Mesendoderm (in vitro differentiated cells): Measurements from ENCODE around the gene ADGRD1.
"Not testable (repeated sequence)": the region's sequence is repeated elsewhere in the genome, so short reads cannot be mapped to it uniquely, and the experiment has no call there.

ENCODE experiments used
- DNase-seq: peaks from one replicate; pipeline ENCODE4 v3.0.0; 2013
- H2AK5ac ChIP-seq: 2 replicates; pipeline ENCODE4 v1.6.1; 2013; ENCODE audit warnings: low read length, inconsistent platforms
- H2BK120ac ChIP-seq: 2 replicates; pipeline ENCODE4 v1.6.1; 2013; ENCODE audit warnings: low read depth, mild to moderate bottlenecking, low read length, moderate library complexity, mixed read lengths
- H2BK15ac ChIP-seq: replicated peaks from 2 replicates; pipeline ENCODE4 v1.6.1; 2013; ENCODE audit warnings: low read depth, mild to moderate bottlenecking, moderate library complexity
- H2BK5ac ChIP-seq: 2 replicates; pipeline ENCODE4 v1.6.1; 2013; ENCODE audit warnings: low read length, inconsistent platforms
- H3K18ac ChIP-seq: 2 replicates; pipeline ENCODE4 v1.6.1; 2013; ENCODE audit warnings: mild to moderate bottlenecking, low read length, mixed read lengths
- H3K23ac ChIP-seq: one replicate; pipeline ENCODE4 v1.6.1; 2013; ENCODE audit warnings: low read length
- H3K27ac ChIP-seq: 2 replicates; pipeline ENCODE4 v1.5.1; 2013; ENCODE audit warnings: low read depth, mild to moderate bottlenecking, inconsistent platforms, low read length, moderate library complexity
- H3K27me3 ChIP-seq: 2 replicates; pipeline ENCODE4 v1.6.1; 2013; ENCODE audit warnings: low read length, control low read depth, mild to moderate bottlenecking, inconsistent platforms; ENCODE audit not compliant: insufficient read depth, poor library complexity
- H3K36me3 ChIP-seq: 2 replicates; pipeline ENCODE4 v1.6.1; 2013; ENCODE audit warnings: low read length, inconsistent platforms; ENCODE audit not compliant: control insufficient read depth, insufficient read depth
- H3K4ac ChIP-seq: one replicate; pipeline ENCODE4 v1.6.1; 2013; ENCODE audit warnings: low read depth, mild to moderate bottlenecking, low read length, moderate library complexity
- H3K4me1 ChIP-seq: 2 replicates; pipeline ENCODE4 v1.6.1; 2013; ENCODE audit warnings: low read depth, low read length, inconsistent platforms; ENCODE audit not compliant: control insufficient read depth
- H3K4me2 ChIP-seq: 2 replicates; pipeline ENCODE4 v1.6.1; 2013; ENCODE audit warnings: low read length
- H3K4me3 ChIP-seq: 2 replicates; pipeline ENCODE4 v1.5.1; 2013; ENCODE audit warnings: mild to moderate bottlenecking, low read length
- H3K56ac ChIP-seq: one replicate; pipeline ENCODE4 v1.6.1; 2013; ENCODE audit warnings: low read length
- H3K79me1 ChIP-seq: 2 replicates; pipeline ENCODE4 v1.6.1; 2013; ENCODE audit warnings: low read length, inconsistent platforms
- H3K79me2 ChIP-seq: 2 replicates; pipeline ENCODE4 v1.6.1; 2013; ENCODE audit warnings: mild to moderate bottlenecking, low read length; ENCODE audit not compliant: control insufficient read depth, insufficient read depth
- H3K9ac ChIP-seq: 2 replicates; pipeline ENCODE4 v1.6.1; 2013; ENCODE audit warnings: low read length, inconsistent platforms
- H4K5ac ChIP-seq: one replicate; pipeline ENCODE4 v1.6.1; 2013; ENCODE audit warnings: low read length
- H4K8ac ChIP-seq: one replicate; pipeline ENCODE4 v1.6.1; 2013; ENCODE audit warnings: low read depth, mild to moderate bottlenecking, control low read depth, low read length, moderate library complexity
- WGBS: extraction: QIAGEN DNeasy Blood & Tissue Kit; methylation state at CpG from one replicate; pipeline ENCODE4 v1.1.7; 2013; ENCODE audit warnings: low lambda C conversion rate, missing lambda C conversion rate; ENCODE audit not compliant: insufficient coverage; ENCODE audit errors: extremely low coverage; 5-methylcytosine and 5-hydroxymethylcytosine counted together

ADGRD1 gene

DNA sequence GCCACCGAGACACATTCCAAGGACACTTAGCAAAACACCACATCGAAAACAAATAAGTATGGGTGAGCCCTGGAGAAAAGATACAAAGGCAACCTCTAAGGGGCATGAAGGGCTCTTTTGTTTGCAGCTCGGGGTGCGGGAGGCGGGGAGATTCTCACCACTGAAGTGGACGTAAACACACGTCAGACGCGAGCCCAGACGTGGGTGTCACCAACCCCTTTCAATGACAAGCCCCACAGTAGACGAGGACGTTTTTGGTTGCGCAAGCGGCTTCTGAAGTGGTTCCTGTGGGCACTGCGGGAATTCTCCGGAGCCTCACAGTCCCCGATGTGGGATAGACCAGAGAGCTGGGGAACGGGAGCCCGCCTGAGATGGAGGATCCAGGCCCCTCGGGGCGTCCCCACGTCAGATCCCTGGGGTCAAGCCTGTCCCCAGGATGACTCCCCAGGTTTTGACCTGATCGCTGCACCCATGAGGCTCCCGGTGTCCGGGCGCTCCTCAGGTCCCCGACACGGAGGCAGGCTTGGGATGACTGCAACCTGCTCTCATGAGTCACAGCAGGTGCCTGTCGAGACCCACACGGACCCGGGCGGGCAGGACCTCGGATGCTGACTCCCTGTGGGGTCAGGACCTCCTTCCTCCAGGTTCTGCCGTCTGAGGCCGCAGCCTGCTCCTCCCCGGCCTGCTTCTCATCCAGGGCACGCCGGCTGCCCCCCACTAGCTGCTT, 20.3 kb upstream of the ADGRD1 start:
- no peak overlapping the region for H3K4me3 ChIP-seq
- H3K79me1 ChIP-seq = no peaks in the 10 kb centered on the region
- H3K4me2 ChIP-seq = no peak overlapping the region
- H3K36me3 ChIP-seq = no peaks in the 10 kb centered on the region
- H2AK5ac ChIP-seq = no peak overlapping the region
- WGBS = no CpG with 5 or more reads among the region's 38 CpGs
- H3K9ac ChIP-seq = no peak overlapping the region
- H2BK15ac ChIP-seq = no peak overlapping the region
- no peak overlapping the region for H3K56ac ChIP-seq
- no peak overlapping the region for H4K8ac ChIP-seq
- H3K27me3 ChIP-seq = no peaks in the 10 kb centered on the region
- H4K5ac ChIP-seq = no peak overlapping the region
- no peak overlapping the region for H3K4ac ChIP-seq
- H2BK120ac ChIP-seq = no peak overlapping the region
- no peak overlapping the region for H3K18ac ChIP-seq
- DNase-seq = no peak
- H3K27ac ChIP-seq = no peak overlapping the region
- no peak overlapping the region for H3K23ac ChIP-seq
- H2BK5ac ChIP-seq = no peak overlapping the region
- no peaks in the 10 kb centered on the region for H3K79me2 ChIP-seq
- no peaks in the 10 kb centered on the region for H3K4me1 ChIP-seq

- no CpG with 5 or more reads among the region's 2 CpGs for WGBS
- H3K79me1 ChIP-seq = no peaks in the 10 kb centered on the region
- H2AK5ac ChIP-seq = no peak overlapping the region
These were observed 19.0 kb upstream of the ADGRD1 start for GRCh38 chr12:130934753-130935152.

DNA sequence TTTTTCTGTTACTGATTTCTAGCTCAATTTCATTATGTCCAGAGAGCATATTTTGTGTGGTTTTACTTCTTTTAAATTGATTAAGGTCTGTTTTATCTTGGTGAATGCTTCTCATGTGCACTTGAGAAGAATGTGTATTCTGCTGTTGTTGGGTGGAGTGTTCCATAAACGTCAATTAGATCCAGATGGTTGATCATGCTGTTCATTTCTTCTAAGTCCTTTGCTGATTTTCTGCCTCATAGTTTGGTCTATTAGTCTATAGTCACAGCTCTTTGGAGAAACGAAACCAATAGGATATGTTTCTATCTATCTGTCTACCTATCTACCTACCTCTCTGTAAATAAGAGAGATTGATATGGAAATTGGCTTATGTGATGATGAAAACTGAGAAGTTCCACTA, 17.1 kb upstream of the ADGRD1 start:
- no peaks in the 10 kb centered on the region for H3K79me2 ChIP-seq
- H3K18ac ChIP-seq = no peak overlapping the region
- H4K5ac ChIP-seq = no peak overlapping the region
- H3K9ac ChIP-seq = no peak overlapping the region
- no peaks in the 10 kb centered on the region for H3K79me1 ChIP-seq
- no peak overlapping the region for H2BK15ac ChIP-seq
- no peak overlapping the region for H3K4me2 ChIP-seq
- H3K56ac ChIP-seq = no peak overlapping the region
- no peak overlapping the region for H2BK5ac ChIP-seq
- H2AK5ac ChIP-seq = no peak overlapping the region
- no peak overlapping the region for H2BK120ac ChIP-seq
- no peaks in the 10 kb centered on the region for H3K27me3 ChIP-seq
- no CpG with 5 or more reads among the region's 2 CpGs for WGBS
- no peak overlapping the region for H3K4me3 ChIP-seq
- DNase-seq = no peak
- no peak overlapping the region for H3K27ac ChIP-seq
- no peak overlapping the region for H4K8ac ChIP-seq
- H3K36me3 ChIP-seq = no peaks in the 10 kb centered on the region
- H3K4me1 ChIP-seq = no peaks in the 10 kb centered on the region
- no peak overlapping the region for H3K23ac ChIP-seq
- no peak overlapping the region for H3K4ac ChIP-seq

More at GRCh38 chr12:130934753-130935152, 19.0 kb upstream of the ADGRD1 start:
- no peaks in the 10 kb centered on the region for H3K79me2 ChIP-seq
- no peak overlapping the region for H2BK15ac ChIP-seq
- no peaks in the 10 kb centered on the region for H3K36me3 ChIP-seq
- H2BK5ac ChIP-seq = no peak overlapping the region
- no peak overlapping the region for H3K18ac ChIP-seq
- H3K23ac ChIP-seq = no peak overlapping the region
- H3K4me2 ChIP-seq = no peak overlapping the region
- no peak overlapping the region for H3K27ac ChIP-seq
- no peak for DNase-seq
- H3K4me3 ChIP-seq = no peak overlapping the region
- H3K27me3 ChIP-seq = no peaks in the 10 kb centered on the region
- no peak overlapping the region for H3K4ac ChIP-seq
- no peak overlapping the region for H4K5ac ChIP-seq
- no peaks in the 10 kb centered on the region for H3K4me1 ChIP-seq
- H2BK120ac ChIP-seq = no peak overlapping the region
- no peak overlapping the region for H3K56ac ChIP-seq
- no peak overlapping the region for H4K8ac ChIP-seq
- no peak overlapping the region for H3K9ac ChIP-seq

DNA sequence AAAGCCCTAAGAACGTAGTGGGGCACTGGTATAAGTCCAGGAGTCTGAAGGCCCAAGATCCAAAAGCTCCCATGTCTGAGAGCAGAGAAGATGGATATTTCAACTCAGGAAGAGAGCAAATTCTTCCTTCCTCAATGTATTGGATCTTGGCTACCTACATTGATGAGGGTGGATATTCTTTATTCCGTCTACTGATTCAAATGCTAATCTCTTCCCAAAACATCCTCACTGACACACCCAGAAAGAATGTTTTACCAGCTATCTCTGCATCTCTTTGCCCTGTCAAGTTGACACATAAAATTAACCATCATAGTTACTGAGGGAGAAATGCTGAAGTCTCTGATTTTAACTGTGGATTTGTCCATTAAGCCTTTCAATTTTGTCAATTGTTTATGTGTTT, 16.6 kb upstream of the ADGRD1 start:
- Histone ChIP-seq H3K27ac (no peak overlapping the region), H3K79me1 (no peaks in the 10 kb centered on the region), H2BK120ac (no peak overlapping the region), H4K8ac (no peak overlapping the region), H3K27me3 (no peaks in the 10 kb centered on the region), H2BK5ac (no peak overlapping the region), H2BK15ac (no peak overlapping the region), H3K4me3 (no peak overlapping the region), H3K56ac (no peak overlapping the region), H4K5ac (no peak overlapping the region), H2AK5ac (no peak overlapping the region), H3K36me3 (no peaks in the 10 kb centered on the region), H3K4ac (no peak overlapping the region), H3K9ac (no peak overlapping the region), H3K4me2 (no peak overlapping the region), H3K79me2 (no peaks in the 10 kb centered on the region), H3K18ac (no peak overlapping the region), H3K4me1 (no peaks in the 10 kb centered on the region), H3K23ac (no peak overlapping the region)
- WGBS = no CpG with 5 or more reads among the region's 2 CpGs
- DNase-seq = no peak

DNA sequence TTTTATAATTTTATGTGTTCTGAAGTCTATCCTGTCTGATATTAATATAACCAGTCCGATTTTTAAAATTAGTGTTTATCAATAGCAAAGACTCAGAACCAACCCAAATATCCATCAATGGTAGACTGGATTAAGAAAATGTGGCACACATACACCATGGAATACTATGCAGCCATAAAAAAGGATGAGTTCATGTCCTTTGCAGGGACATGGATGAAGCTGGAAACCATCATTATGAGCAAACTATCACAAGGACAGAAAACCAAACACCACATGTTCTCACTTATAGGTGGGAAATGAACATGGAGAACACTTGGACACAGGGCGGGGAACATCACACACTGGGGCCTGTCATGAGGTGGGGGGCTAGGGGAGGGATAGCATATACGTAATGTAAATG, 16.2 kb upstream of the ADGRD1 start:
- not testable (repeated sequence) for H3K4me1 ChIP-seq, H2AK5ac ChIP-seq, H3K4me3 ChIP-seq, H3K4ac ChIP-seq, H3K18ac ChIP-seq, H3K27ac ChIP-seq, H4K8ac ChIP-seq, H3K79me1 ChIP-seq, H3K4me2 ChIP-seq, H3K23ac ChIP-seq, H4K5ac ChIP-seq, H3K79me2 ChIP-seq, H3K56ac ChIP-seq, H3K9ac ChIP-seq, H2BK5ac ChIP-seq, H2BK15ac ChIP-seq, H3K27me3 ChIP-seq, H2BK120ac ChIP-seq, DNase-seq, H3K36me3 ChIP-seq
- no CpG with 5 or more reads among the region's 3 CpGs for WGBS

GRCh38 chr12:130938186-130938585, 15.5 kb upstream of the ADGRD1 start:
- H3K9ac ChIP-seq = no peak overlapping the region
- no peaks in the 10 kb centered on the region for H3K36me3 ChIP-seq
- H2BK5ac ChIP-seq = no peak overlapping the region
- H2BK120ac ChIP-seq = no peak overlapping the region
- no peak overlapping the region for H3K4me3 ChIP-seq
- no peak overlapping the region for H3K23ac ChIP-seq
- no peaks in the 10 kb centered on the region for H3K27me3 ChIP-seq
- H2AK5ac ChIP-seq = no peak overlapping the region
- no peaks in the 10 kb centered on the region for H3K79me2 ChIP-seq
- H3K4me2 ChIP-seq = no peak overlapping the region
- no peak overlapping the region for H3K4ac ChIP-seq
- H3K27ac ChIP-seq = no peak overlapping the region
- H3K4me1 ChIP-seq = no peaks in the 10 kb centered on the region
- no peak overlapping the region for H4K5ac ChIP-seq
- H2BK15ac ChIP-seq = no peak overlapping the region
- no peak for DNase-seq
- no peaks in the 10 kb centered on the region for H3K79me1 ChIP-seq
- H4K8ac ChIP-seq = no peak overlapping the region
- H3K56ac ChIP-seq = no peak overlapping the region
- no peak overlapping the region for H3K18ac ChIP-seq
